HG03108 (cell line): ENCODE results near the gene TPM2.

Experiments
- ATAC-seq: cut with Tn5 transposase; IDR thresholded peaks from one replicate; pipeline ENCODE4 v1.9.1; 2021; ENCODE audit warnings: moderate library complexity; ENCODE audit not compliant: unreplicated experiment

The TPM2 gene

DNA sequence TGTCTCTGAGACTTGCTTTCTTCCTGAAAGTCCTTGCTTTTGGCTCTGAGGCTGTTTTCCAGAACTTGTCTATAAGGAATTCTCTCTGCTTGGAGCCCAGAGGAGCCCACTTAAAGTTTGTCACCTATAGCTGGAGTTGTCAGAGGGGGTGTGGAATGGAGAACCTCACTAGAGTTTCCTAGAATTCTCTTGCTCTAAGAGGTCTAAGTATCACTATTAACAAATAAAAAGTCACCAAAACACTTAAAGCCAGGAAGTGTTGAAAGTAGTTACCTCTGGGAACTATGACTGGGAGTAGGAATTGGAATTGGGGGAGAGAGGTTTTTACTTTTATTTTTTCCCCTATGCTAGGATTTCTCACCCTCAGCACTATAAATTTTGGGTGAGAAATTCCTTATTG, 54.0 kb downstream of the TPM2 start:
- no peak for ATAC-seq
